Measurements from ENCODE around the gene LILRB5.
"Not testable (repeated sequence)": the region's sequence is repeated elsewhere in the genome, so short reads cannot be mapped to it uniquely, and the experiment has no call there.

LILRB5 gene

DNA sequence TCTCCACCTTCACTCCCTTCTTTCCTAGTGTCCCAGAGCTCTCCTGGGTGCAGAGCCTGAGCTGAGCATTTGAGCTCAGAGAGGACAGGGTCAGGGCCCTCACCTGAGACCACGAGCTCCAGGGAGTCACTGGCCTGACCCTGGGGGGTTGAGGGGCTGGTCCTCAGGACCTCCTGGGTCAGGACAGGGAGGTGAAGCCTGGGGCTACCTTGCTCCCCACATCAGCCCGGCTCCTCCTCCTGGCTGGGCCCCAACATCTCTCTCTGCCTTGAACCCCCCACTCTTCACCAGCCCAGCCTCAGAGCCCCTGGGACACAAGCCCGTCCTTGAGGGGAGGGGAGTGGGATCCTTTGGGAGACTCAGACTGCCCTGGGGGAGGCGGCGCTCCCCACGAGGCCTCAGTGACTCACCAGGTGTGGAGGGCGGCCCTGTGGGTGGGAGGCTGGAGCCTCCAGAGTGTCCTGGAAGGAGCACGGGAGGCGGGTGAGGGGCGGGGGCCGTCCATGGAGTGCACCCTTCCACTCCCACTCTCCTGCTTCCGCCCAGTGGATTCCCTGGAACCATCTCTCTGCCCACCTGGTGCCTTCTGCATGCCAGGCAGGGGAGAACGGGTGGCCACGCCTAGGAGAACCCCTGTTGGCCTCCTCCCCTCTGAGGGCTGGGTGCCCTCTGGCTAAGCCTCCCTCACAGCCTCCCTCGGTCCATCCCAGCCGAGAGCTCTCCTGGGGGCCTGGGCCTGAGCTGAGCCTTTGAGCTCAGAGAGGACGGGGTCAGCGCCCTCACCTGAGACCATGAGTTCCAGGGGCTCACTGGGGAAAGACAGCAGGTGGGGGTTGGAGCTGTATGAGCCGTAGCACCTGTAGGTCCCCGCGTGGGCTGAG, 17.3 kb downstream of the LILRB5 start:
- not testable (repeated sequence) for H3K27ac ChIP-seq

DNA sequence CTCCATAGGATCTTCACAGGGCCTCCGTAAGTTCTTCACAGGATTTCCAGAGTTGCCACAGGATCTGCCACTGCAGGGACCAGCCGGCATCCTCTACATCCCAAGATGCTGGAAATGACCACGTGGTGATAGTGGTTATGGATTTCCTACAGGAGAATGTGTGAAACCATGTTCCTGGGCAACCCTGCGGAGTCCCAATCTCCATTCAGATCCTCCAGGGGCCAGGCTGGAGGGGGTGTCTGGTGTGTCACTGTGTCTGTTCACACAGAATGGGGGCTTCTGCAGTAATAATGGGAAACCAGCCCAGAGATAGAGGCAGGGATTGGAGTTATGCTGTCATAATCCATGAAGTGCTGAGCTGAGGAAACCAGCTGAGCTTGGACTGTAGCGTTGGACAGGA, 23.1 kb downstream of the LILRB5 start:
- no peak overlapping the region for H3K27ac ChIP-seq
- TF ChIP-seq, protein P1, sequence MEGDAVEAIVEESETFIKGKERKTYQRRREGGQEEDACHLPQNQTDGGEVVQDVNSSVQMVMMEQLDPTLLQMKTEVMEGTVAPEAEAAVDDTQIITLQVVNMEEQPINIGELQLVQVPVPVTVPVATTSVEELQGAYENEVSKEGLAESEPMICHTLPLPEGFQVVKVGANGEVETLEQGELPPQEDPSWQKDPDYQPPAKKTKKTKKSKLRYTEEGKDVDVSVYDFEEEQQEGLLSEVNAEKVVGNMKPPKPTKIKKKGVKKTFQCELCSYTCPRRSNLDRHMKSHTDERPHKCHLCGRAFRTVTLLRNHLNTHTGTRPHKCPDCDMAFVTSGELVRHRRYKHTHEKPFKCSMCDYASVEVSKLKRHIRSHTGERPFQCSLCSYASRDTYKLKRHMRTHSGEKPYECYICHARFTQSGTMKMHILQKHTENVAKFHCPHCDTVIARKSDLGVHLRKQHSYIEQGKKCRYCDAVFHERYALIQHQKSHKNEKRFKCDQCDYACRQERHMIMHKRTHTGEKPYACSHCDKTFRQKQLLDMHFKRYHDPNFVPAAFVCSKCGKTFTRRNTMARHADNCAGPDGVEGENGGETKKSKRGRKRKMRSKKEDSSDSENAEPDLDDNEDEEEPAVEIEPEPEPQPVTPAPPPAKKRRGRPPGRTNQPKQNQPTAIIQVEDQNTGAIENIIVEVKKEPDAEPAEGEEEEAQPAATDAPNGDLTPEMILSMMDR (IDR thresholded peaks at IDR 0.05): no peak
- TF ChIP-seq ZFX (IDR thresholded peaks at IDR 0.05; ENCODE audit: borderline replicate concordance): no peak

DNA sequence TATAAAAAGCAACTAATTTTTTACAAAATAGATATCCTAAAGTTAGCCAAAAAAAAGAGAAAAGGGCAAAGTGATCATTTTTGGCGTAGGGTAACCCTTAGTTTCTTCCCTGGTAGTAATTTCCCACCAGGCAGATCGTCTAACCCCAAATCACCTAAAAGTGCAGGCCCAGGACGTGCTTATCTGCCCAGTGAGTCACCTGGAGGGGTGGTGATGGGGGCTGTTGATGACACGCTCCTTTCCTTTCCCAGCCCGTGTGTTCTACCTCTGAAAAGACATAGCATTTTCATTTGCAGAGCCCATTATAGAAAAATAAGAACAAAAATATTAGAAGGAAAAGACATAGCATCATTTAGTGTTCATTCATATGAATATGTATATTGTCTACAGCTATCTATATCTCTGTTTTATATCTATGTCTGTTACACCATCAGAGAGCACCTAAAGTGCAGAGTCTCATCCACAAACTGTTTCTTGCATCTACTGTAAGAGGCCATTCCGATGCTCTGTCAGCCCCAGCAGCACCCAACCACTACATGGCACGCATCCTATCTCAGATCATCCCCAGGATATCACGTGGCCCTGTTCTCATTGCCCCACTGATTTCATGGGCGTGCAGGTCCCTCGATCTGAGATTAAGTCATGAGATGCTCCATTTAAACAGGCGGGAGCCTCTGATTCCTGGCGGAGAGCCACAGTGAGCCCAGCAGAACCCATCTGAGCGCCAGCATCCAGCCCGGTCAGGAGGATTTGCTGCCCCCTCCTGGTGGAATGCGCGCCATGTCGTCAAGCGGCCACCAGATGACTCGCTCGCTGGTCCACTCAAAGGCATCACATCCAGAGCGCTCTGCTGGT, 25.8 kb downstream of the LILRB5 start:
- TF ChIP-seq ZFX (IDR thresholded peaks at IDR 0.05; ENCODE audit: borderline replicate concordance): no peak
- TF ChIP-seq, protein P1 (IDR thresholded peaks at IDR 0.05): peak; percentile 99
- H3K27ac ChIP-seq: no peak overlapping the region

DNA sequence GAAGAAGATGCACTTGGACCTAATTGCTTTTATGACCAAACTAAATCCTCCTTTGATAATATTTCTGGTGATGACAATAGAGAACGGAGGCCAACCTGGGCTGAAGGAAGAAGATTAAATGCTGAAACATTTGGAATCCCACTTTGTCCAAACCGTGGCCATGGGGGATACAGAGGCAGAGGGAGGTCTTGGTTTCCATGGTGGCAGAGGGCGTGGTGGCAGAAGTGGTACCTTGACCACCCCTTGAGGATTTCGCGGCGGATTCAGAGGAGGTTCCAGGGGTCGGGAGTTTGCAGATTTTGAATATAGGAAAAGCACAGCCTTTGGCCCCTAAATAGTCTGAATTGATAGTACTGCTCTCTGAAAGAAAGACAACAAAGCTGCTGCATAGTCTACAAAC, 27.0 kb downstream of the LILRB5 start:
- TF ChIP-seq, protein P1 (IDR thresholded peaks at IDR 0.05): no peak
- TF ChIP-seq ZFX (IDR thresholded peaks at IDR 0.05; ENCODE audit: borderline replicate concordance): no peak
- H3K27ac ChIP-seq: no peak overlapping the region

DNA sequence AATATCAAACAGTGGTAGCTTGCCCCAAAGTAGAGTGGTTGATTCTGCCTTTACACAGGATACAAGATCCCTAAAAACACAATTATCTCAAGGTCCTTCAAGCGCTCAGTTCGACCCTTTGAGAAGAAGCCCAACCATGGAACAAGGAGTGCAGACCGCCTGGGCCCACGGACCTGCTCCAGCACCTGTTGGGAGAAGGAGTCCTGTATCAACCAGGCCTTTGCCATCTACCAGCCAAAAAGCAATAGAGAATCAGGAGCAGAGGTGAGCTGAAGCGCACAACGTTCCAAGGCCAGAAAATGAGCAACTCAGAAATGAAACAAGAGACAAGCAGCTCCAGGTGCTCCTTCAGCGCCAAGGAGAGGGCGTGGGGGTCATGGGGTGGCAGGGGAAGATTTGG, 27.9 kb downstream of the LILRB5 start:
- H3K27ac ChIP-seq: no peak overlapping the region
- TF ChIP-seq ZFX (IDR thresholded peaks at IDR 0.05; ENCODE audit: borderline replicate concordance): no peak
- TF ChIP-seq, protein P1 (IDR thresholded peaks at IDR 0.05): no peak

DNA sequence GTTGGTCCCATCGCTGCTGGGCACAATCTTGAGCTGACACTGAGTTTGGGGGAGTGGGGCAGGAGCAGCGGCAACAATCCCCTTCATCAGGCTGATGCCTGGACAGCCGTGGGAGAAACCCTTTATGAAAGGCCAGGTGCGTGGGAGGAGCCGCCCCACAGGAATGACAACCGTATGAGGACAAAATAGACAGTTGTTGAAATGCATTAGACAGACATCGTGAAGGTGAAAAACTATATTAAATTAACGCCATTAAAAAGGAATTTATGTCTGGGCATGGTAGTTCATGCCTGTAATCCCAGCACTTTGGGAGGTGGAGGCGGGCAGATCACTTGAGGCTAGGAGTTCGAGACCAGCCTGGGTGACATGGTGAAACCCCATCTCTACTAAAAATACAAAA, 32.5 kb downstream of the LILRB5 start:
- not testable (repeated sequence) for H3K27ac ChIP-seq

DNA sequence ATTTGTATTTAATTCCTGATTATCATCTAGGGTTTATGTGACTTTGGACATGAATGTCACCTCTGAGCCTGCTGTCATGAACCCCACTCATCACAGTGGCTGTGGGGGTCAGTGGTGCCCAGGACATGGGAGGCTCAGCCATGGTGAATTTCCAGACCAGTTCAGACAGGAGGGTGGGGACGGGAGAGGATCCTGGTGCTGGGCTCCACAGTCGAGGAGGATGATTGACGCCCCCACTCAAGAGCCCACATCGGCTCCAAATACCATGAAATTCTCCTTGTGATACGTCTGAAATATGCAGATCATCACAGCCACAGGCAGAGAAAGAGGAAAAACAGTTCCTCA, 33.2 kb downstream of the LILRB5 start:
- not testable (repeated sequence) for H3K27ac ChIP-seq

DNA sequence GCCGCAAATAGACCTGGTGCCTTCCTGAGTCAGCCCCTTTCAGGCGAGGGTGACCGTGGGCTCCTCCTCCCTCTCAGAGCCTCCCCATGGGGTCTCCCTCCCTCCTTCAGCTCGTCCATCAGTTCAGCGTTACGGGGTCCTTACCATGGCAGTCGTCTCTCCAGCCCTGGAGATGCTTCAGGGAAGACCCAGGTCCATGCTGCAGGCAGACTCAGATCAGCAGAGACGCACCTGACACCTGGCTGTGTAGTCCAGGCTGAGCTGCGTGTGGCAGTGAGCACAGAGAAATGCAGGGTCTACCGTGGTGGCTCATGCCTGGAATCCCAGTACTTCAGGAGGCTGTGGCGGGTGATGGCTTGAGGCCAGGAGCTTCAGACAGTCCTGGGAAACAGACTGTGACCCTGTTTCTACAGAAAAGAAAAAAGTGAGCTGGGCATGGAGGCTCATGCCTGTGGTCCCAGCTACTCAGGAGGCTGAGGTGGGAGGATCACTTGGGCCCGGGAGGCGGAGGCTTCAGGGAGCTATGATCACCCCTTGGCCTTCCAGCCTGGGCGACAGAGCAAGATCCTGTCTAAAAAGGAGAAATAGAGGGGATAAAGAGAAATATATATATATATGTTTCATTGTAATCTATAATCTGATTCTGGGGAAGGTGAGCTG, 33.7 kb downstream of the LILRB5 start:
- not testable (repeated sequence) for H3K27ac ChIP-seq

DNA sequence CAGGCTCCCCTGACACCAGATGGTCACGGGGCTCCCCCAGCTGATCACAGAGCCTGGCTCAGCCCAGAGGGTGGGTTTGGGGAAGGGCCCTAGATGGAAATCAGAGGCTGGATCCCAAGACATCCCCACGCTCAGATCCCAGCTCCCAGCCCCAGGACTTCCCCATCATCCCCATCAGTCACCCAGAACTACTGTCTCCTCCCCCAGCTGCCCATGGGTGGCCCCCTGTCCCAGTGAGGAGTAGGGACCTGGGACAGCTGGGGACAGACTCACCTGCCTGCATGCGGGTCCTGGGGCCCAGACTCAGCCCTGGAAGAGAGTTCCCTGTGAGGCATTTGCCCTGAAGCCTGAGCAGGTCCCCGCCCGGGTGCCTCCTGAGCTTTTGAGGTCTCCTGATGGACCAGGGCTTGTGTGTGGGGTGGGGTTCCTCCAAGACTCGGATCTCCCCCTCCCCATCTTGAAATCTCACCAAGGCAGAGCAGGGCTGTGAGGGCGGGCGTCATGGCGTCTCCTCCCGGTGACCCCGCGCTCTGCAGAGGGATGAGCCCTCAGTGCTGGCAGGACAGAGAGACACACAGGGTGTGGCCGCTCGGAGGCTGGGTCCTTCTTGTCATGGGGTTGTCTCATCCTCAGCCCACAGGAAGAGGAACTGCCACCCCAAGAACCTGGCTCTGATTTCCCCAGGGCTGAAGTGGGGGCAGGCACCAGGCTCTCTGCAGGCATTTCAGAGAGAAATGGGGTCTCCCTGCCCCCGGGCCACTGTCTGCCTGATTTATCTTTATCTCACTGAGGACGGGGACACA, 34.4 kb downstream of the LILRB5 start, which contains the start of gene LILRB3:
LILRB3 (minus strand) TSS at position 534 of the 803 bp plus-strand sequence; CDS start at position 503, 31 bp downstream.
- H3K27ac ChIP-seq: not testable (repeated sequence)

DNA sequence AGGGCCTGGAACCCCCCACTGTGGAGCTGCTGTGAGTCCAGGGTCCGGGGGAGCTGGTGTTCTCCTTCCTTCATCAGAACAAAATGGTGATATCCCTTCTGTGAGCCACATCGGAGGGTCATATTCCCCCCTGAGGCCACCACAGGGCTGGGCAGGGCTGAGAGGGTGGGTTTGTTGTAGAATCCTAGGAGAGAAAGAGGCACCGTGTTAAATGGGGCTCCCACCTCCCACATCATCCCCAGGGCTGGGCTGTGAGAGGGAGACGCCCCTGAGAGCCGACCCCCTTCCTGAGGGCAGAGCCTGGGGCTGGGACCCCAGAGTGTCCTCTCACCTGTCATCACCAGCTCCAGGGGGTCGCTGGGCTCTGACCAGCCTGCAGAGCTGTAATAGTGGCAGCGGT, 35.1 kb downstream of the LILRB5 start:
- not testable (repeated sequence) for H3K27ac ChIP-seq

DNA sequence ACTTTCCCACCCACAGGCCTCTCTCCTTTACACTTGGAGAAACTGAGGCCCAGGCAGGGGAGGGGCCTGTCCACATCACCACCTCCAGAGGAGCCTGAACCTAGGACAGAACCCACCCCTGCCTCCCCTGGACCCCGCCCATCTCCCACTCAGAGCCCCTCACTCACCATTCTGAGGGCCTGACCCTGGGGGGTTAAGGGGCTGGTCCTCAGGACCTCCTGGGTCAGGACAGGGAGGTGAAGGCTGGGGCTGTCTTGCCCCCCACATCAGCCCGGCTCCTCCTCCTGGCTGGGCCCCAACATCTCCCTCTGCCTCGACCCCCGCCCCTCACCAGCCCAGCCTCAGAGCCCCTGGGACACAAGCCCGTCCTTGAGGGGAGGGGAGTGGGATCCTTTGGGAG, 37.4 kb downstream of the LILRB5 start:
- not testable (repeated sequence) for H3K27ac ChIP-seq
